HepG2 (cell line): ENCODE measurements around the gene NTMT1. TPM values are rescaled to one million over a fixed set of nuclear protein-coding genes. Genes with fewer than 3 reads are reported as not detected.
A peak's percentile ranks its signal among the peaks of the same experiment; 100 is the strongest.

Experiments
- ATF1 ChIP-seq: IDR thresholded peaks from 2 replicates; pipeline ENCODE4 v1.6.1; 2016; ENCODE audit warnings: mild to moderate bottlenecking, control low read depth
- ATF4 ChIP-seq, 2 experiments: fragments of 450-650 bp in 1 of 2; sonication (generic) in 1 of 2; formaldehyde crosslinking; IDR thresholded peaks; 2 replicates each; pipeline versions ENCODE4 v1.5.0 to v1.8.0; 2020 to 2022; ENCODE audit warnings: mild to moderate bottlenecking in 1 of 2, missing genetic modification reagents in 1 of 2
- CHCHD3 ChIP-seq: sonication (generic); formaldehyde crosslinking; IDR thresholded peaks from 2 replicates; pipeline ENCODE4 v1.8.0; 2022; ENCODE audit warnings: mild to moderate bottlenecking, missing genetic modification reagents, moderate library complexity
- DPF2 ChIP-seq: sonication (generic); formaldehyde crosslinking; IDR thresholded peaks from 2 replicates; pipeline ENCODE4 v1.4.0; 2020; ENCODE audit warnings: mild to moderate bottlenecking, low read depth, missing genetic modification reagents, borderline replicate concordance
- FOXO1 ChIP-seq: sonication (generic); formaldehyde crosslinking; IDR thresholded peaks from 2 replicates; pipeline ENCODE4 v1.4.0; 2020; ENCODE audit warnings: missing genetic modification reagents
- HMG20A ChIP-seq: IDR thresholded peaks from 2 replicates; pipeline ENCODE4 v1.6.1; 2016; ENCODE audit warnings: borderline replicate concordance
- HNF4A ChIP-seq: sonication (generic); formaldehyde crosslinking; IDR thresholded peaks from 2 replicates; pipeline ENCODE4 v1.4.0; 2020; ENCODE audit warnings: missing genetic modification reagents
- IKZF5 ChIP-seq: IDR thresholded peaks from 2 replicates; pipeline ENCODE4 v1.6.1; 2018; ENCODE audit warnings: missing genetic modification reagents, mild to moderate bottlenecking, missing compliant biosample characterization
- KDM6A ChIP-seq: IDR thresholded peaks from 2 replicates; pipeline ENCODE4 v1.6.1; 2016; ENCODE audit warnings: low read depth
- MAFG ChIP-seq: sonication (generic); formaldehyde crosslinking; IDR thresholded peaks from 2 replicates; pipeline ENCODE4 v1.5.1; 2020; ENCODE audit warnings: mild to moderate bottlenecking, missing genetic modification reagents
- NR2F2 ChIP-seq: IDR thresholded peaks from 2 replicates; pipeline ENCODE4 v1.6.1; 2012; ENCODE audit warnings: low read depth, inconsistent platforms, borderline replicate concordance
- PAF1 ChIP-seq: IDR thresholded peaks from 2 replicates; pipeline ENCODE4 v1.6.1; 2016; ENCODE audit warnings: missing genetic modification reagents, missing compliant biosample characterization
- SALL1 ChIP-seq: sonication (generic); formaldehyde crosslinking; IDR thresholded peaks from 2 replicates; pipeline ENCODE4 v1.8.0; 2022; ENCODE audit warnings: mild to moderate bottlenecking, missing genetic modification reagents
- SOX13 ChIP-seq, 3 experiments: fragments of 450-650 bp in 1 of 3; sonication (generic) in 1 of 3; formaldehyde crosslinking in 1 of 3; IDR thresholded peaks in 2 of 3; conservative IDR thresholded peaks in 1 of 3; 2 replicates each; pipeline versions ENCODE4 v1.5.0 to v1.6.1; 2016 to 2020; ENCODE audit warnings: antibody characterized with exemption in 1 of 3, mild to moderate bottlenecking in 1 of 3, missing compliant biosample characterization in 1 of 3, missing genetic modification reagents in 1 of 3, moderate library complexity in 1 of 3
- TCF7L2 ChIP-seq: IDR thresholded peaks from 2 replicates; pipeline ENCODE4 v1.6.1; 2011; ENCODE audit warnings: mild to moderate bottlenecking, low read depth, low read length, moderate library complexity
- TEAD2 ChIP-seq: sonication (generic); formaldehyde crosslinking; IDR thresholded peaks from 2 replicates; pipeline ENCODE4 v1.9.0; 2021; ENCODE audit warnings: missing genetic modification reagents
- TIGD3 ChIP-seq: sonication (generic); formaldehyde crosslinking; IDR thresholded peaks from 2 replicates; pipeline ENCODE4 v1.5.1; 2020; ENCODE audit warnings: mild to moderate bottlenecking, missing genetic modification reagents, borderline replicate concordance
- ZNF484 ChIP-seq: sonication (generic); formaldehyde crosslinking; IDR thresholded peaks from 2 replicates; pipeline ENCODE4 v1.5.1; 2020; ENCODE audit warnings: mild to moderate bottlenecking, low read depth, missing genetic modification reagents, borderline replicate concordance
- ZNF513 ChIP-seq: sonication (generic); formaldehyde crosslinking; conservative IDR thresholded peaks from 2 replicates; pipeline ENCODE4 v1.5.0; 2020; ENCODE audit warnings: missing genetic modification reagents
- ZNF547 ChIP-seq: sonication (generic); formaldehyde crosslinking; IDR thresholded peaks from 2 replicates; pipeline ENCODE4 v1.5.1; 2020; ENCODE audit warnings: mild to moderate bottlenecking, missing genetic modification reagents
- ZNF652 ChIP-seq: IDR thresholded peaks from 2 replicates; pipeline ENCODE4 v1.6.1; 2016; ENCODE audit warnings: low read depth, borderline replicate concordance
- polyA plus RNA-seq, 8 experiments: library from polyadenylated mRNA; depleted of rRNA in 3 of 8; stranded (reverse) in 7 of 8; unstranded in 1 of 8; fragments of >200 nt; fragmentation: Illumina TruSeq in 4 of 8; extraction: Trizol in 4 of 8; gene quantifications; 2 replicates each; pipeline versions ENCODE4 v1.2.1 to v1.2.3, GENCODE V29; 2011 to 2016; ENCODE audit warnings: low read depth in 4 of 8, missing spikeins in 1 of 8, mixed read lengths in 1 of 8; ENCODE audit not compliant: insufficient read depth in 1 of 8
- total RNA-seq, 5 experiments: library from RNA; depleted of rRNA; stranded (reverse); fragments of >200 nt; fragmentation: Illumina TruSeq; extraction: Trizol; gene quantifications; 2 replicates each; pipeline ENCODE4 v1.2.3, GENCODE V29; 2016; ENCODE audit warnings: low read depth in 1 of 5
- TF ChIP-seq, protein P1 (sequence below): sonication (generic); formaldehyde crosslinking; IDR thresholded peaks from 2 replicates; pipeline ENCODE4 v1.4.0; 2020; ENCODE audit warnings: mild to moderate bottlenecking, missing genetic modification reagents
- TF ChIP-seq, protein P2 (sequence below): sonication (generic); formaldehyde crosslinking; IDR thresholded peaks from 2 replicates; pipeline ENCODE4 v1.4.0; 2020; ENCODE audit warnings: mild to moderate bottlenecking, low read depth, missing genetic modification reagents

NTMT1 gene
- total and polyA plus RNA-seq, 2 of the 13 experiments (the other 11 are each of a cell fraction or from before 2014, with no cell fraction given) = 49.1 to 53.8 TPM

DNA sequence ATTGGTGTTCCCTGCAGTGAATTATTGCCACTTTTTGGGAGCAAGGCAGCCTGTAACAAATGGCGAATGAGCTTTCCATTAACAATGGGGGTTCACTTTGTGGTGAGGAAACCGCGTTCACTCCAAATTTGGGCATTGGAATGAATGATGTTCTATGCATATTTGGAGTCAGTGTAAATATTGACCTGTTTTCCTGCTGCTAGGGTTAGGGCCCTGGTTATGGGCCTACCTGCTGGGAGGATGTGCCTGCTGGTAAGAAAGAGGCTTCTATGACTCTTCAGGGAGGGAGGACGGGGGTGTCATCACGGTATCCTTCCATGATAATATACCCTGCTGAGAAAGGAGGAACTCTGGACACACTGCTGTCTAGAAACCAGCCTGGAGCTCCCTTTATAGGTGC, 34.0 kb upstream of the NTMT1 start (continued):
- TF ChIP-seq TIGD3 (CRISPR knock-in tag) (no peak), NR2F2 (no peak), ZNF513 (no peak), TEAD2 (no peak), PAF1 (CRISPR knock-in tag) (no peak), HNF4A (CRISPR knock-in tag) (no peak), SOX13 (IDR thresholded peaks at IDR 0.05) (no peak), SOX13 (CRISPR knock-in tag; conservative IDR thresholded peaks at IDR 0.05 in 1 of 2, IDR thresholded peaks at IDR 0.05 in 1 of 2) (peak in 1 of 2 experiments; percentile 65; a peak in 1 of 4 replicates), HMG20A (CRISPR knock-in tag) (no peak), ZNF652 (CRISPR knock-in tag) (no peak), IKZF5 (CRISPR knock-in tag) (no peak), TCF7L2 (no peak), ZNF547 (no peak), FOXO1 (CRISPR knock-in tag) (peak; percentile 25; the same call in 1 of the 2 replicates), CHCHD3 (CRISPR knock-in tag) (no peak), ATF1 (CRISPR knock-in tag) (no peak), ATF4 (CRISPR knock-in tag; IDR thresholded peaks at IDR 0.05) (no peak), ZNF484 (CRISPR knock-in tag) (no peak), KDM6A (CRISPR knock-in tag) (no peak), DPF2 (CRISPR knock-in tag) (no peak), MAFG (no peak), SALL1 (CRISPR knock-in tag) (0 out of 2 replicates have a peak, but pooled peaks have one; percentile 16)
- TF ChIP-seq, protein P1, sequence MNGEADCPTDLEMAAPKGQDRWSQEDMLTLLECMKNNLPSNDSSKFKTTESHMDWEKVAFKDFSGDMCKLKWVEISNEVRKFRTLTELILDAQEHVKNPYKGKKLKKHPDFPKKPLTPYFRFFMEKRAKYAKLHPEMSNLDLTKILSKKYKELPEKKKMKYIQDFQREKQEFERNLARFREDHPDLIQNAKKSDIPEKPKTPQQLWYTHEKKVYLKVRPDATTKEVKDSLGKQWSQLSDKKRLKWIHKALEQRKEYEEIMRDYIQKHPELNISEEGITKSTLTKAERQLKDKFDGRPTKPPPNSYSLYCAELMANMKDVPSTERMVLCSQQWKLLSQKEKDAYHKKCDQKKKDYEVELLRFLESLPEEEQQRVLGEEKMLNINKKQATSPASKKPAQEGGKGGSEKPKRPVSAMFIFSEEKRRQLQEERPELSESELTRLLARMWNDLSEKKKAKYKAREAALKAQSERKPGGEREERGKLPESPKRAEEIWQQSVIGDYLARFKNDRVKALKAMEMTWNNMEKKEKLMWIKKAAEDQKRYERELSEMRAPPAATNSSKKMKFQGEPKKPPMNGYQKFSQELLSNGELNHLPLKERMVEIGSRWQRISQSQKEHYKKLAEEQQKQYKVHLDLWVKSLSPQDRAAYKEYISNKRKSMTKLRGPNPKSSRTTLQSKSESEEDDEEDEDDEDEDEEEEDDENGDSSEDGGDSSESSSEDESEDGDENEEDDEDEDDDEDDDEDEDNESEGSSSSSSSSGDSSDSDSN (CRISPR knock-in tag) = no peak
- TF ChIP-seq, protein P2, sequence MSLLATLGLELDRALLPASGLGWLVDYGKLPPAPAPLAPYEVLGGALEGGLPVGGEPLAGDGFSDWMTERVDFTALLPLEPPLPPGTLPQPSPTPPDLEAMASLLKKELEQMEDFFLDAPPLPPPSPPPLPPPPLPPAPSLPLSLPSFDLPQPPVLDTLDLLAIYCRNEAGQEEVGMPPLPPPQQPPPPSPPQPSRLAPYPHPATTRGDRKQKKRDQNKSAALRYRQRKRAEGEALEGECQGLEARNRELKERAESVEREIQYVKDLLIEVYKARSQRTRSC (CRISPR knock-in tag) = no peak
